HepG2 (cell line): ENCODE data around the gene SPHK2. TPM values are rescaled to one million over a fixed set of nuclear protein-coding genes. Genes with fewer than 3 reads are reported as not detected.

Experiments
- ATF1 ChIP-seq: IDR thresholded peaks from 2 replicates; pipeline ENCODE4 v1.6.1; 2016; ENCODE audit warnings: mild to moderate bottlenecking, control low read depth
- CBX2 ChIP-seq, 2 experiments: fragments of 200-600 bp in 1 of 2; sonication (generic); formaldehyde crosslinking in 1 of 2; IDR thresholded peaks; 2 replicates each; pipeline versions ENCODE4 v1.7.0 to v1.8.1; 2018 to 2022; ENCODE audit warnings: low read depth in 2 of 2, low read length in 1 of 2, mild to moderate bottlenecking in 1 of 2, missing genetic modification reagents in 1 of 2
- CCDC6 ChIP-seq: sonication (generic); formaldehyde crosslinking; IDR thresholded peaks from 2 replicates; pipeline ENCODE4 v1.8.1; 2022; ENCODE audit warnings: mild to moderate bottlenecking, missing genetic modification reagents, moderate library complexity
- CEBPG ChIP-seq: IDR thresholded peaks from 2 replicates; pipeline ENCODE4 v1.6.1; 2016
- GPN1 ChIP-seq: sonication (generic); formaldehyde crosslinking; IDR thresholded peaks from 2 replicates; pipeline ENCODE4 v1.5.1; 2020; ENCODE audit warnings: missing genetic modification reagents, borderline replicate concordance
- HNF4G ChIP-seq, 2 experiments: sonication (generic) in 1 of 2; formaldehyde crosslinking in 1 of 2; IDR thresholded peaks; 2 replicates each; pipeline versions ENCODE4 v1.4.0 to v1.6.1; 2011 to 2020; ENCODE audit warnings: borderline replicate concordance in 2 of 2, low read depth in 2 of 2, mild to moderate bottlenecking in 2 of 2, low read length in 1 of 2, missing genetic modification reagents in 1 of 2, moderate library complexity in 1 of 2
- IKZF1 ChIP-seq: fragments of 450-650 bp; IDR thresholded peaks from 2 replicates; pipeline ENCODE4 v1.7.1; 2016
- ISX ChIP-seq: sonication (generic); formaldehyde crosslinking; conservative IDR thresholded peaks from 2 replicates; pipeline ENCODE4 v1.5.0; 2020; ENCODE audit warnings: missing genetic modification reagents
- MTF2 ChIP-seq: sonication (generic); formaldehyde crosslinking; IDR thresholded peaks from 2 replicates; pipeline ENCODE4 v1.5.0; 2020; ENCODE audit warnings: missing genetic modification reagents, borderline replicate concordance
- PHB2 ChIP-seq: fragments of 450-650 bp; IDR thresholded peaks from 2 replicates; pipeline ENCODE4 v1.6.1; 2018; ENCODE audit not compliant: partially characterized antibody
- POLR2AphosphoS2 ChIP-seq: IDR thresholded peaks from 2 replicates; pipeline ENCODE4 v1.6.1; 2011; ENCODE audit warnings: low read depth, low read length, improper control_type of control experiment
- POLR2AphosphoS5 ChIP-seq: IDR thresholded peaks from 2 replicates; pipeline ENCODE4 v1.6.1; 2012; ENCODE audit warnings: low read depth, low read length
- ZNF24 ChIP-seq: fragments of 450-650 bp; IDR thresholded peaks from 2 replicates; pipeline ENCODE4 v1.6.1; 2017; ENCODE audit warnings: antibody characterized with exemption, mild to moderate bottlenecking
- ZNF446 ChIP-seq: sonication (generic); formaldehyde crosslinking; IDR thresholded peaks from 2 replicates; pipeline ENCODE4 v1.5.0; 2020; ENCODE audit warnings: mild to moderate bottlenecking, missing genetic modification reagents
- ZNF501 ChIP-seq: sonication (generic); formaldehyde crosslinking; IDR thresholded peaks from 2 replicates; pipeline ENCODE4 v1.5.1; 2020; ENCODE audit warnings: mild to moderate bottlenecking, moderate library complexity, missing genetic modification reagents
- polyA plus RNA-seq, 8 experiments: library from polyadenylated mRNA; depleted of rRNA in 3 of 8; stranded (reverse) in 7 of 8; unstranded in 1 of 8; fragments of >200 nt; fragmentation: Illumina TruSeq in 4 of 8; extraction: Trizol in 4 of 8; gene quantifications; 2 replicates each; pipeline versions ENCODE4 v1.2.1 to v1.2.3, GENCODE V29; 2011 to 2016; ENCODE audit warnings: low read depth in 4 of 8, missing spikeins in 1 of 8, mixed read lengths in 1 of 8; ENCODE audit not compliant: insufficient read depth in 1 of 8
- total RNA-seq, 5 experiments: library from RNA; depleted of rRNA; stranded (reverse); fragments of >200 nt; fragmentation: Illumina TruSeq; extraction: Trizol; gene quantifications; 2 replicates each; pipeline ENCODE4 v1.2.3, GENCODE V29; 2016; ENCODE audit warnings: low read depth in 1 of 5
- TF ChIP-seq, protein P1 (sequence below), 2 experiments: sonication (generic) in 1 of 2; formaldehyde crosslinking in 1 of 2; IDR thresholded peaks; 2 replicates each; pipeline versions ENCODE4 v1.5.1 to v1.6.1; 2011 to 2020; ENCODE audit warnings: borderline replicate concordance in 1 of 2, low read depth in 1 of 2, low read length in 1 of 2, mild to moderate bottlenecking in 1 of 2, missing genetic modification reagents in 1 of 2, moderate library complexity in 1 of 2
- TF ChIP-seq, protein P2 (sequence below): sonication (generic); formaldehyde crosslinking; IDR thresholded peaks from 2 replicates; pipeline ENCODE4 v1.8.0; 2022; ENCODE audit warnings: mild to moderate bottlenecking, missing genetic modification reagents, moderate library complexity
- TF ChIP-seq, protein P3 (sequence below): sonication (generic); formaldehyde crosslinking; IDR thresholded peaks from 2 replicates; pipeline ENCODE4 v1.5.0; 2020; ENCODE audit warnings: mild to moderate bottlenecking, missing genetic modification reagents
- TF ChIP-seq, protein P4 (sequence below): sonication (generic); formaldehyde crosslinking; IDR thresholded peaks from 2 replicates; pipeline ENCODE4 v1.4.0; 2020; ENCODE audit warnings: mild to moderate bottlenecking, missing genetic modification reagents
- TF ChIP-seq, protein P5 (sequence below): sonication (generic); formaldehyde crosslinking; IDR thresholded peaks from 2 replicates; pipeline ENCODE4 v1.4.0; 2020; ENCODE audit warnings: mild to moderate bottlenecking, missing genetic modification reagents

Gene SPHK2
- total and polyA plus RNA-seq, 2 of the 13 experiments (the other 11 are each of a cell fraction or from before 2014, with no cell fraction given): 2.9 to 14.4 TPM

DNA sequence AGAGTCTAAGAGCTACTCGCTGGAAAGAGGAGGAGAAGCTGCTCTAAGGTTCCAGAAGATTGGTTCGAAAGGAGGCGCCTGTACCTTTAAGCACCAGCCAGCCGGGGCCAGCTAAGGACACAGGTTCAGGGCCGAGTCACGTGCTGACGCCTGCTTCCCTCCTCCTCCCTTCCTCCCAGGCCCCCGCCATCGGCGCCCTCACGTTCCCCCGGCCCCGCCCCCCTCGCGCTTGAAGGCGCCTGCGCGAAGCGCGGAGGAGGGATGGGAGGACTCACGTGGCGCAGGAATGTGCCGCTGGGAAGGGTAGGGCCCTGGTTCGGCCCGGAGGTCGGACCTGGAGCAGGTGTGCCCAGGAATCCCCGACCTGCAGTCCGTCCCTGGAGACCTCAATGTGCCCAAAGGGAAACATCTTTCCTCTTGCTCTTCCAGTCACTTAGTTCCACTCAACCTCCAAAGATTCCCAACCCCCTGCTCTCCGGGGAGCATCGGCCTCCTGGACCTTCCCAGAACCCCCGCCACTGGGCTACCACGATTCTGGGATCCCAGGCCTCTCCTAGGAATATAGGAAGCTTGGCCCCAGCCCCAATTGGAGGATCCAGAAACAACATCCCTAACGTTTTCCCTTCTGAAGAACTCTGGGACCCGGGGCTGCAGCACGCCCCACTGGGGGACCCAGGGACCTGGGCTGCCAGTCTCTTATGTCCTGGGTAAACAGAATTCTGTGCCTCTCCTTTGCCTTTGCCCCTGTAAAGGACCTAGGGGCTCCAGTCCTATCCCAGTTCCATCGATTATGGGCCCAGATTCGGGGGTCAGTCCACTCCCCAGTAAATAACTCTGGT, 15.3 kb downstream of the SPHK2 start (continued):
- TF ChIP-seq, protein P1, sequence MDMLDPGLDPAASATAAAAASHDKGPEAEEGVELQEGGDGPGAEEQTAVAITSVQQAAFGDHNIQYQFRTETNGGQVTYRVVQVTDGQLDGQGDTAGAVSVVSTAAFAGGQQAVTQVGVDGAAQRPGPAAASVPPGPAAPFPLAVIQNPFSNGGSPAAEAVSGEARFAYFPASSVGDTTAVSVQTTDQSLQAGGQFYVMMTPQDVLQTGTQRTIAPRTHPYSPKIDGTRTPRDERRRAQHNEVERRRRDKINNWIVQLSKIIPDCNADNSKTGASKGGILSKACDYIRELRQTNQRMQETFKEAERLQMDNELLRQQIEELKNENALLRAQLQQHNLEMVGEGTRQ (IDR thresholded peaks at IDR 0.05; ENCODE audit: low read depth, low read length): peak; percentile 90
- TF ChIP-seq, protein P1 (CRISPR knock-in tag; IDR thresholded peaks at IDR 0.05; ENCODE audit: borderline replicate concordance): peak; percentile 90; the same call in 1 of the 2 replicates
- TF ChIP-seq CCDC6 (CRISPR knock-in tag) (peak; percentile 32; the same call in 1 of the 2 replicates), POLR2AphosphoS2 (no peak), CBX2 (IDR thresholded peaks at IDR 0.05; ENCODE audit: low read depth, low read length) (no peak), CBX2 (CRISPR knock-in tag; IDR thresholded peaks at IDR 0.05; ENCODE audit: low read depth) (no peak), IKZF1 (no peak), ZNF24 (no peak), ZNF446 (CRISPR knock-in tag) (no peak), GPN1 (no peak), CEBPG (CRISPR knock-in tag) (no peak), ISX (CRISPR knock-in tag) (no peak), PHB2 (no peak), ATF1 (CRISPR knock-in tag) (no peak), ZNF501 (CRISPR knock-in tag) (peak; percentile 83), HNF4G (IDR thresholded peaks at IDR 0.05; ENCODE audit: borderline replicate concordance, low read depth, low read length) (no peak), HNF4G (CRISPR knock-in tag; IDR thresholded peaks at IDR 0.05; ENCODE audit: borderline replicate concordance, low read depth) (no peak), POLR2AphosphoS5 (peak; percentile 79), MTF2 (CRISPR knock-in tag) (no peak)
- TF ChIP-seq, protein P2, sequence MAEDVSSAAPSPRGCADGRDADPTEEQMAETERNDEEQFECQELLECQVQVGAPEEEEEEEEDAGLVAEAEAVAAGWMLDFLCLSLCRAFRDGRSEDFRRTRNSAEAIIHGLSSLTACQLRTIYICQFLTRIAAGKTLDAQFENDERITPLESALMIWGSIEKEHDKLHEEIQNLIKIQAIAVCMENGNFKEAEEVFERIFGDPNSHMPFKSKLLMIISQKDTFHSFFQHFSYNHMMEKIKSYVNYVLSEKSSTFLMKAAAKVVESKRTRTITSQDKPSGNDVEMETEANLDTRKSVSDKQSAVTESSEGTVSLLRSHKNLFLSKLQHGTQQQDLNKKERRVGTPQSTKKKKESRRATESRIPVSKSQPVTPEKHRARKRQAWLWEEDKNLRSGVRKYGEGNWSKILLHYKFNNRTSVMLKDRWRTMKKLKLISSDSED (CRISPR knock-in tag): no peak
- TF ChIP-seq, protein P3, sequence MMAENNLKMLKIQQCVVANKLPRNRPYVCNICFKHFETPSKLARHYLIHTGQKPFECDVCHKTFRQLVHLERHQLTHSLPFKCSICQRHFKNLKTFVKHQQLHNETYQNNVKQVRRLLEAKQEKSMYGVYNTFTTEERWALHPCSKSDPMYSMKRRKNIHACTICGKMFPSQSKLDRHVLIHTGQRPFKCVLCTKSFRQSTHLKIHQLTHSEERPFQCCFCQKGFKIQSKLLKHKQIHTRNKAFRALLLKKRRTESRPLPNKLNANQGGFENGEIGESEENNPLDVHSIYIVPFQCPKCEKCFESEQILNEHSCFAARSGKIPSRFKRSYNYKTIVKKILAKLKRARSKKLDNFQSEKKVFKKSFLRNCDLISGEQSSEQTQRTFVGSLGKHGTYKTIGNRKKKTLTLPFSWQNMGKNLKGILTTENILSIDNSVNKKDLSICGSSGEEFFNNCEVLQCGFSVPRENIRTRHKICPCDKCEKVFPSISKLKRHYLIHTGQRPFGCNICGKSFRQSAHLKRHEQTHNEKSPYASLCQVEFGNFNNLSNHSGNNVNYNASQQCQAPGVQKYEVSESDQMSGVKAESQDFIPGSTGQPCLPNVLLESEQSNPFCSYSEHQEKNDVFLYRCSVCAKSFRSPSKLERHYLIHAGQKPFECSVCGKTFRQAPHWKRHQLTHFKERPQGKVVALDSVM (CRISPR knock-in tag): no peak; the same call in none of the 2 replicates
- TF ChIP-seq, protein P4, sequence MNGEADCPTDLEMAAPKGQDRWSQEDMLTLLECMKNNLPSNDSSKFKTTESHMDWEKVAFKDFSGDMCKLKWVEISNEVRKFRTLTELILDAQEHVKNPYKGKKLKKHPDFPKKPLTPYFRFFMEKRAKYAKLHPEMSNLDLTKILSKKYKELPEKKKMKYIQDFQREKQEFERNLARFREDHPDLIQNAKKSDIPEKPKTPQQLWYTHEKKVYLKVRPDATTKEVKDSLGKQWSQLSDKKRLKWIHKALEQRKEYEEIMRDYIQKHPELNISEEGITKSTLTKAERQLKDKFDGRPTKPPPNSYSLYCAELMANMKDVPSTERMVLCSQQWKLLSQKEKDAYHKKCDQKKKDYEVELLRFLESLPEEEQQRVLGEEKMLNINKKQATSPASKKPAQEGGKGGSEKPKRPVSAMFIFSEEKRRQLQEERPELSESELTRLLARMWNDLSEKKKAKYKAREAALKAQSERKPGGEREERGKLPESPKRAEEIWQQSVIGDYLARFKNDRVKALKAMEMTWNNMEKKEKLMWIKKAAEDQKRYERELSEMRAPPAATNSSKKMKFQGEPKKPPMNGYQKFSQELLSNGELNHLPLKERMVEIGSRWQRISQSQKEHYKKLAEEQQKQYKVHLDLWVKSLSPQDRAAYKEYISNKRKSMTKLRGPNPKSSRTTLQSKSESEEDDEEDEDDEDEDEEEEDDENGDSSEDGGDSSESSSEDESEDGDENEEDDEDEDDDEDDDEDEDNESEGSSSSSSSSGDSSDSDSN (CRISPR knock-in tag): no peak
- TF ChIP-seq, protein P5, sequence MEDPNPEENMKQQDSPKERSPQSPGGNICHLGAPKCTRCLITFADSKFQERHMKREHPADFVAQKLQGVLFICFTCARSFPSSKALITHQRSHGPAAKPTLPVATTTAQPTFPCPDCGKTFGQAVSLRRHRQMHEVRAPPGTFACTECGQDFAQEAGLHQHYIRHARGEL (CRISPR knock-in tag): no peak
